Psoas muscle (tissue), 8 donors: Measurements from ENCODE around the gene CCDC152. TPM values are rescaled to one million over a fixed set of nuclear protein-coding genes. Genes with fewer than 3 reads are reported as not detected.

ENCODE experiments used
- ATAC-seq, 4 donors: fragments of 200-7000 bp; cut with Tn5 transposase; one replicate each; pipeline ENCODE4 v1.9.1; 2020; ENCODE audit warnings: moderate library complexity in 3 of 4, mild to moderate bottlenecking in 2 of 4
- DNase-seq, 2 donors: peaks; one replicate each; pipeline ENCODE4 v3.0.0-alpha.2; 2020
- H3K27ac ChIP-seq: fragments of 200-600 bp; one replicate; pipeline ENCODE4 v1.8.0; 2022
- H3K27me3 ChIP-seq, 3 donors: fragments of 200-600 bp in 1 of 3; one replicate each; pipeline versions ENCODE4 v1.6.1 to v1.8.0; 2013 to 2022; ENCODE audit warnings: low read length in 2 of 3, mild to moderate bottlenecking in 2 of 3, moderate library complexity in 1 of 3; ENCODE audit not compliant: insufficient read depth in 3 of 3
- H3K36me3 ChIP-seq, 2 donors: fragments of 200-600 bp in 1 of 2; one replicate each; pipeline versions ENCODE4 v1.6.1 to v1.8.0; 2013 to 2022; ENCODE audit warnings: low read depth in 1 of 2, mild to moderate bottlenecking in 1 of 2, moderate library complexity in 1 of 2; ENCODE audit not compliant: insufficient read depth in 1 of 2
- H3K4me1 ChIP-seq: fragments of 200-600 bp; one replicate; pipeline ENCODE4 v1.8.0; 2022
- H3K4me3 ChIP-seq: fragments of 200-600 bp; one replicate; pipeline ENCODE4 v1.8.0; 2022; ENCODE audit warnings: mild to moderate bottlenecking
- H3K9me3 ChIP-seq: fragments of 200-600 bp; one replicate; pipeline ENCODE4 v1.8.0; 2022
- CTCF ChIP-seq: fragments of 200-600 bp; IDR thresholded peaks from one replicate; pipeline ENCODE4 v1.8.0; 2022; ENCODE audit warnings: antibody characterized with exemption
- WGBS, 3 donors: extraction: QIAGEN DNeasy Blood & Tissue Kit; methylation state at CpG; one replicate each; pipeline versions ENCODE4 v1.1.6 to v1.1.7; 2013; 5-methylcytosine and 5-hydroxymethylcytosine counted together
- intact Hi-C, 2 donors: fragments of 100-400 bp; cut with DNase I; formaldehyde crosslinking; loops; one replicate each; pipeline versions ENCODE4 v1.11.0 to v1.14.2; 2022
- polyA plus RNA-seq, 3 donors: library from polyadenylated mRNA; stranded (reverse); fragments of 200-250 nt; gene quantifications; one replicate each; pipeline ENCODE4 v1.2.3, GENCODE V29; 2013
- total RNA-seq, 4 donors: library from RNA; stranded (reverse); fragmentation: NEBNext Ultra II Directional in 2 of 4; extraction: Animal tissue kit (Norgen Biotek cat#: 25700) in 2 of 4; gene quantifications; one replicate each; pipeline versions ENCODE4 v1.2.1 to v1.2.4, GENCODE V29; 2021 to 2023
- donor health status: healthy with polysubstance abuse.
- donor health status: DM: no; HTN: no; CAD: no; lungs with moderate emphysema.
- donor health status: Bipolar disorder and iron deficiency.
- donor health status: healthy.
- donor health status: DM: yes; HTN: yes; CAD: no.
- donor health status: DM: no; HTN: no; CAD: no.
- donor health status: DM: no; HTN: no; CAD: no.
- donor health status: DM: yes; HTN: yes; CAD: no.

CCDC152 gene
- total and polyA plus RNA-seq, 7 donors: 0.21 to 0.88 (median 0.54) TPM

- Histone ChIP-seq H3K4me3 (no peak overlapping the region), H3K9me3 (no peaks in the 10 kb centered on the region), H3K27ac (no peak overlapping the region), H3K36me3 (no peaks in the 10 kb centered on the region), H3K27me3 (no peaks in the 10 kb centered on the region), H3K4me1 (no peaks in the 10 kb centered on the region)
- 83 to 89% (median 86%) methylated on average over 2 of the region's 2 CpGs for WGBS, 3 donors
- no peak for ATAC-seq
- DNase-seq: no peak
- intact Hi-C loops: no loop called here
- no peak for TF ChIP-seq CTCF
These were observed 65.9 kb downstream of the CCDC152 start for GRCh38 chr5:42822548-42822947.

GRCh38 chr5:42824347-42824976 is 67.8 kb downstream of the CCDC152 start:
- ATAC-seq (no peak), DNase-seq (no peak)
- 79 to 80% (median 79%) methylated on average over 7 of the region's 7 CpGs for WGBS, 3 donors
- Histone ChIP-seq H3K9me3 (no peaks in the 10 kb centered on the region), H3K27me3 (no peaks in the 10 kb centered on the region), H3K36me3 (no peaks in the 10 kb centered on the region), H3K4me3 (no peak overlapping the region), H3K27ac (no peak overlapping the region), H3K4me1 (no peaks in the 10 kb centered on the region)
- intact Hi-C loops: no loop called here
- no peak for TF ChIP-seq CTCF

- no peaks in the 10 kb centered on the region for H3K9me3 ChIP-seq
- intact Hi-C loops: no loop called here
- no peaks in the 10 kb centered on the region for H3K4me1 ChIP-seq
- no peak overlapping the region for H3K27ac ChIP-seq
- H3K36me3 ChIP-seq: no peaks in the 10 kb centered on the region
- no peak for TF ChIP-seq CTCF
- ATAC-seq (no peak), DNase-seq (no peak)
- H3K4me3 ChIP-seq: no peak overlapping the region
- H3K27me3 ChIP-seq: no peaks in the 10 kb centered on the region
- 83 to 96% (median 87%) methylated on average over 9 of the region's 9 CpGs for WGBS, 3 donors
These were observed 69.0 kb downstream of the CCDC152 start for GRCh38 chr5:42825422-42826148.

GRCh38 chr5:42826757-42827515 is 70.3 kb downstream of the CCDC152 start:
- ATAC-seq: no peak
- Histone ChIP-seq H3K4me3 (no peak overlapping the region), H3K9me3 (no peaks in the 10 kb centered on the region), H3K36me3 (no peaks in the 10 kb centered on the region), H3K27me3 (no peaks in the 10 kb centered on the region), H3K4me1 (no peaks in the 10 kb centered on the region), H3K27ac (no peak overlapping the region)
- 61 to 63% (median 62%) methylated on average over 2 of the region's 2 CpGs for WGBS, 3 donors
- intact Hi-C loops: no loop called here
- TF ChIP-seq CTCF: no peak
- DNase-seq: no peak
